NCI-H2029 (cell line): ENCODE results near the gene RAB6B.

ENCODE experiments used
- DNase-seq: peaks from one replicate; lab custom pipeline; 2025; lab: John Stamatoyannopoulos, UW

Gene RAB6B

DNA sequence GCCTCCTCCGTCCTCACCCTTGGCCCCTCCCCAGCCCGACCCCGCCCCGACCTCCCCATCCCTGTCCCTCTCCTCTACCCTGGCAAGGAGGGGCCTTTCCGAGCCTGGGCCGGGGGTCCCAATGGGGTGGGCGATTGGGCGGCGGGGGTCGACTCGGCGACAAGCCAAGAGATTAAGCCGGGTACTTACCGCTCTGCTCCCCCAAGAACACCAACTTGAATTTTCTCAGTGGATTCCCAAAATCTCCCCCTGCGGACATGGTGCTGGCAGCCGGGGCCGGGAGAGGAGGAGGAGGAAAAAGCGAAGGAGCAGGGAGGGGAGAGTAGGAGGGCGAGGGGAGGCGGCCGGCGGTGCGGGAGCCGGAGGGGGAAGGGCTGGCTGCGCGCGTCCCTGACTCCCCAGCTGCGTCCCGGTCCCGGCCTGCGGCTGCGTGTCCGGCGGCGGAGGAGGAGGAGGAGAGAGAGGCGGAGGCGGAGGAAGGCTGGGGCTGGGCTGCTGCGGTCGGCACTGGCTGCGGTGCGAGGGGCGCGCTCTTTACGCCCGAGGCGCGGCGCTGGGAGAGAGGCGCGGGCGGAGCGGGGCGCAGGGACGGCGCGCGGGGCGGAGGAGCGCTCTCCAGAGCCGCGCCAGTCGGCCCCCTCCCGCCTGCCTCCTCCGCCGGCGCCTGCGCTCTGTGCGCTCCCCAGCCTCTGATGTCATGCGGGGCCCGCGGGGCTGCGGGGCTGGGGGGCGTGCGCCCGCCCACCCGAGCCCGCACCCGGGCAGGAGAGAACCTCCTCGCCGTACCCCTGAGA lies at the start of gene RAB6B:
Gene RAB6B, minus strand, starts transcription at position 675 of the 794 bp plus-strand sequence. Its CDS starts 416 bp downstream, at position 259.
- DNase-seq, result peak; percentile 35

DNA sequence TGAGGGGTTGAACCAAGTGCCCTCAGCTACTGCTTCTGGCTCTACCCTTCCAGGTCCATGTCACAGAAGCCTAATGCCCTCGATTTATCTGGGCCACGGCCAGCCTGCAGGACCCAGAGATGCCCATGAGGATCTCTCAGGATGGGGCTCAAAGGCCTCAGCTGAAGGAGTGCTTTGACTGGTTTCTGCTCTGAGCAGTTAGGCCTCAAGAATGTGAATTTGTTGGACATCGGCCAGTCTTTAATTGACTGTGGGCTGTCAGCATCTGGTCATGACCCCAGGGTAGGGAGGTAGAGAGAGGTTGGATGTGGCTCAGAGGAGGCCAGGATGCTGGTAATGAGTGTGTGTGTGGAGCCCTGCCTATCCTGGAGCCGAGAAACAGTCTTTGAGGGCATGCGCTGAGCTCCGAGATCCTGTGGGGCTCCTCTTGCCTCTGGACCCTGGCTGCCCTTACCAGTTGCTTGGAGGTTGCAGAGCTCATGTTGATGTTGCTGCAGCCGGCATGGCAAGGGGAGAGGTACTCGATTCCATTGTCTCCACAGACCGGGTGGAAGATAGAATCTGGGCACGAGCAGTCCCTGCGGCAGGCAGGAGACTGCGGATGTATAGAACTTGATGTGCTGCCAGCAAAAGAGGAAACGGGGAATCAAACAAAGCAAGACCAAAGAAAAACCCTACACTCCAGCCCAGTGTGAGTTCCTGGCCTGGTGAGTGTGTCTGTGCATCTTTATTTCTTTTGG lies 49.1 kb upstream of the RAB6B start:
- DNase-seq, result no peak

DNA sequence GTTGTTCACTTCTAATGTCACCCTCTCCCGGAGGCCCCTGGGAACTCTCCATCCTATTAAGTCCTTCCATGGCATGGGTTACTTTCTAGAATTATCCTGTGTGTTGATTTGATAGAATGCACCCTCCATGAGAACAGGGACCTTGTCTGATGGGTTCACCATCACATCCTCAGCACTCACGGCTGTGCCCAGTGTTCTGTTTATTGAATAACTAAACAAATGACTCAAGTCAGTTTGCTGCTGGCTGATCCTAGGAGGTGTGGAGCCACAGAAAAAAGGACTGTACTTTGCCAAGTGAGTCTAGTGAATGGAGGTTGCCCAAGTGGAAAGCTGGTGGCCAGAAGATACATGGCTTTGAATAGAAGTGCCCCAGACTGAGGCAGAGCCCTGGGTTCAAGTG lies 48.5 kb upstream of the RAB6B start:
- no peak for DNase-seq

- no peak for DNase-seq
These were observed 48.0 kb upstream of the RAB6B start for GRCh38 chr3:133943639-133944141.

DNA sequence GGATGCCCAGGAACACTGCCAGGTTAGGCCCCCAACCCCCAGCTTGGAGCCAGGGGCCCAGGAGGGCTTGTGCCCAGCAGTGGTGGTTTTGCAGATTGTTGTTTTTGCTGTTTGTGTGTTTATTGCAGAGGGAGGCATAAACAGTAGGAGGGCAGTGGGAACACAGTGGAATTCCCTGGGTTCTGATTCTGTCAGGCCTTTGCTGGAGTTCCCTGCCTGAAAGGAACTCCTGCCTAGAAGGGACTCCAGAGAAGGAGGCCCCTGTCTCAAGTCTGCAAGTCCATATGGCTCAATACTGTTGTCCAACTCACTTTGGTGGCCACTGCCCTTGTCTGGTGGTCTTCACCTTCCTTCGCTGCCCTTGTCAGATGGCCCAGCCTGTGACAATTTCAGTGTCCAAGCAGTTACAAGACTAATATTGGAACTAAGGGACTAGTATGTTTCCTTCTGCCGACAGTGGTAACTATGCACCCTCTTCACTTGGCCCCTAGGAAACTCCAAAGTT lies 47.4 kb upstream of the RAB6B start:
- no peak for DNase-seq

GRCh38 chr3:133941415-133941821 lies 45.7 kb upstream of the RAB6B start:
- DNase-seq, result peak; percentile 45

DNA sequence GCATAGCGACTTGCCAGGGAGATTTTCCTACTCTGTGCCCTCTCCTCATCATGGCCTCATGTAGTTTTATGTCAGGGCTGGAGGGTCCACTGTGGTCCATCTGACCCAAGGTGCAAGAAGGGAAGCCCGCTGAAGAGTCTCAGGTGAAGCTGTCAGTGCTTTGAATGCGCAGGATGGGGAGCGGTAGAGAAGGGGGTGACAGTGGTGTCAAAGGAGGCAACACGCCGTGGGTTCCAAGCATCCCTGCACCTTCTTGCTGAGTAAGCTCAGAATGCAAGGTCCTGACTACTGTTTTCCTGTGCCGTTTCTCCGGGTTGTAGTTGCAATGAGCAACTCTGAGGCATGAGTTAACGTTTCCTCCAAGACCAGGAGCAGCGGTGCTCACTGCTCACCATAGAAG lies 44.9 kb upstream of the RAB6B start:
- no peak for DNase-seq

GRCh38 chr3:133939463-133939835 lies 43.8 kb upstream of the RAB6B start:
- DNase-seq, result no peak

DNA sequence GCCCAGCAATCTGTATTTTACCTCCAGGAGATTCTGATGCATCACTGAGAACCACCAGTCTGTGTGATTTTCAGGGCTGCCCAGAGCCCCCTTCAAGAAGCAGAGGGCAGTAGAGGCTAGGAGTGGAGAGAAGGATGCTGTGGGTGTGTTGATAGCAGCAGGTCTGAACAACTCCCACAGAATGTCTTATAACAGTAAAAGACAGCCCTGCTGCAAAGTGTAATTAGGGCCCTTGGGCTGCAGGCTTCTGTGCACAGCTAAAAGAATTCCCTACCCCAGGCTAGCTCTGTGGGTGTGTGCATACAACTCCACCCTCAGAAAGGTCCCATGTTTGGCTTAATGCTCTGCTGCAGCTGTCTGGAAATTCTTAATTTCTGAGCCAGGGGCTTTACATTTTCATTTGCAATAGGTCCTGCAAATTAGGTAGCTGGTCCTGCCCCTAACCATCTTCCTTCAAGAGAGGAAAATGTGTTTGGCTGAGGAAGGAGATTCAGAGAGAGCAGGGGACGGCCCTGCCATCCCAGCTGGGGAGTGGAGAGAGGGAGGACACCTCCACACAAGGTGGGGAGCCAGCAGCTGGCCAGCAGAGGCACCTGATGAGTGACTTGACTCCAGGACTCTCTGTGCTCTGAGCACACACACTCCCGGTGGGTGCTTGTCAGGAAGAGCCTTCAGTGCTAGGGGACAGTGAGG lies 43.2 kb upstream of the RAB6B start:
- no peak for DNase-seq

DNA sequence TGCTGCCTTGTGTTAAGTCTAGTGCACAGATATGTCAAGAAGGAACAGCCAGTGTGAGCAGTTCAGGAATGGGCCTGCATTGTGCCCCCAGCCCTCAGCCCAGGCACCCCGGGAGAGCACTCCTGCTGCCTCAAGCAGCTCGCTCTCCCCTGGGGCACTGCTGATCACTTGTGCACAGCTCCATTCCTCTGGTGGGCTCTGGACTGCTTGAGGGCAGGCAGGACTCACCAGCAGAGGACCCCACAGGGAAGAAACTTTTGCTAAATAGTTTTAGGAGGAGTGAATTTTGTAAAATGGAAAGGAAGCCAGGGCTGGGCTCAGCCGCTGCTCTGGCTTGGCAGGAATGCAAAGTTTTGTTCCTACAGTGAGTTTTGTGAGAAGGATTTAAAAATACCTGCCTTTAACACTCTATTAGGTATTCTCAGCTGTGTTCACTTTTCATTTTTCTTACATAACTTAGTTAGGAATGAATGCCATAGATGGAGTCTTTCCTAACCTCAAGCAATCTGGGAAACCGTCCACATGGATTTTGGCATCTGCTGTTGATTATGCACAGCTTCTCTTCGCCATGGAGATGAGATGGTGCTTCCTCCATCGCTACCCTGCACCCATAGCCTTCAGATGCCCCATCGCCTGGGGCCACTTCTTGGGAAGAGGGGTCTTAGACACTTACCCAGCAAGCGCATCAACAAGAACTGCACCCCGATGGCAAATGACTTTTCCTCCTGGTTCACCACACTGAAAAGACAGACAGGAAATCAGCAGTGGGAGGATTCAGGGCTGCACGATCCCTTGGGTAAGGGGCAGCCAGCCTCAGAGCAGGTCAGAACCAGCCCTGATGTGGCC lies 42.3 kb upstream of the RAB6B start:
- DNase-seq, result no peak

GRCh38 chr3:133937061-133937686 lies 41.5 kb upstream of the RAB6B start:
- no peak for DNase-seq

GRCh38 chr3:133935843-133936769 lies 40.4 kb upstream of the RAB6B start:
- no peak for DNase-seq

- no peak for DNase-seq
These were observed 39.5 kb upstream of the RAB6B start for GRCh38 chr3:133934996-133935842.

- DNase-seq, result no peak
These were observed 38.6 kb upstream of the RAB6B start for GRCh38 chr3:133934073-133934970.

GRCh38 chr3:133933097-133934024 lies 37.7 kb upstream of the RAB6B start:
- DNase-seq, result no peak

GRCh38 chr3:133932009-133932408 lies 36.3 kb upstream of the RAB6B start:
- no peak for DNase-seq

- DNase-seq, result no peak
These were observed 35.4 kb upstream of the RAB6B start for GRCh38 chr3:133931084-133931483.
